Head of caudate nucleus (tissue), 42 donors: ENCODE results near the gene SCNN1A.

Experiments
- DNase-seq, 42 donors: peaks; one replicate each; pipeline versions ENCODE4 v3.0.0 to v3.0.0-alpha.2; 2020 to 2021; ENCODE audit warnings: mixed read lengths in 7 of 42
- intact Hi-C: fragments of 100-400 bp; cut with DNase I; formaldehyde crosslinking; loops from one replicate; pipeline ENCODE4 v1.15.0; 2022

Gene SCNN1A

GRCh38 chr12:6326316-6327228 lies 48.8 kb downstream of the SCNN1A start:
- intact Hi-C loops: no loop called here
- DNase-seq: peak in 3 of 42 donors; percentile 30 to 46 (median 40)

- intact Hi-C loops: no loop called here
Observed at GRCh38 chr12:6324936-6325750, 50.2 kb downstream of the SCNN1A start.

DNA sequence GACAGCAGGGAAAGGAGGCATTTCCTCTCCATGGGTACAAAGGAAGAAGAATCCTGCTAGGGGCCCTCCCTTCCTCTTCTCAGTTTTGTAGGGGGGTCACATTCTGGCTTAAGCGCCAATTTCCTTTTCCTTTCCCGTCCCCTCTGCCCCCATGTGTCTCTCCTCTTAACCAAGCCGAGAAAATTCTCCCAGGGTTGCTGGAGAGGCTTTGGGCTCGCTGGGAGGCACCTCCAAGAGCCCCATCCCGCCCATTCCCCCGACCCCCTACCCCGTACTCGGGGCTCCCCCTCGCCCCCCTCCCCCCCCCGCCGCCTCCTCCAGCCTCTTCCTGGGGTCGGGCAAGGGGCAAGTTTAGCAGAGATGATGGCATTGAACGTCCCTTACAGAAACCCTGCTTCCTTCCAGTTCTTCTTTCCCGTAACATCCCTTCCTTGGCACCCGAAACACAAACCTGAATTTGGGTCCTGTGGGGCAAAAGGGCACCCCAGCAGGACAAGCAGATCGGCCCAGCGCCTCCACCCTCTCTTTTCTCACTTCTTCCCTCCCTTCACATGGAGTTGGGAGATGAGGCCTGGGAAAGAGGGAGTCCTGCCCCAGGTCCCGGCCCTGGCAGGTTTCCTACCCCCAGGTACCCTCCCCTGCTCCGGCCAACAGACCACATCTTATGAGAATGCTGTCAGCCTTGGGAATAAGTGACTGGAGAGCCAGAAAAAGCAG lies 51.2 kb downstream of the SCNN1A start:
- DNase-seq: no peak
- intact Hi-C loops: no loop called here

More at GRCh38 chr12:6324936-6325750, 50.2 kb downstream of the SCNN1A start:
- DNase-seq: no peak

DNA sequence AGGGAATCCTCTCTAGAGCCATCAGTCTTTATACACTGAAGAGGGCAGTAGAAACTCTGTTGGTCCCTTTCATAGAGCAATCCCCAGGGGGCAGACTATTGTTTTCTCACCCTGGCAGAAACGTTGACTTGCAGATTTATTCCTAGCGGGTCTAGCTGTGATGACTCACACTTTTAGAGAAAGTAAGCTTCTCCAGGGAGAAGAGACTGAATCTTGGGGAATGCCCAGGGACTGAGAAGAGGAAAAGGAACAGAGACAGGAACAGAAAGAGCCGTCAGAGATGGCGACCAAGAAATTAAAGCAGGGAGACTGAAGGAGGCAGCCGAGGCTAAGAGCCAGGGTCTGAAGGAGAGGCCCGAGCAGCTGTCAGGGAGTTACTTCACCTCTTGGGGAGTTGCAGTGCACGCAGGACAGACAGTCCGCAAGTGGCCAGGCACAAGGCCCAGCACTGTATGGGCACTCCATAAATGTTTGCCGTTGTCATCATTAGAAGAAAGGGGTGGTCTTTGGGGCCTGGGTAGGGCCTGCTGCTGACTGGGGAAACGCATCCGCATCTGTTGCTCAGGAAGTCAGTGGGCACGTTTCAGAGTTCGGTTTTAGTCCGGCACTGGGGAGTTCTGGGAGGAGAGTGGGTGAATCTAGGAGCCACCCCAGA lies 51.9 kb downstream of the SCNN1A start:
- intact Hi-C loops: no loop called here

GRCh38 chr12:6322969-6323339 lies 52.4 kb downstream of the SCNN1A start:
- intact Hi-C loops: no loop called here
- DNase-seq: no peak

More for the DNA sequence above, 51.9 kb downstream of the SCNN1A start:
- peak in 10 of 42 donors; percentile 25 to 70 (median 46) for DNase-seq

GRCh38 chr12:6322352-6322751 lies 53.0 kb downstream of the SCNN1A start:
- intact Hi-C loops: no loop called here
- no peak for DNase-seq

- intact Hi-C loops: no loop called here
- no peak for DNase-seq
Observed at GRCh38 chr12:6321905-6322304, 53.5 kb downstream of the SCNN1A start.

- intact Hi-C loops: no loop called here
Observed at GRCh38 chr12:6319446-6319845, 55.9 kb downstream of the SCNN1A start.

GRCh38 chr12:6318440-6318879 lies 56.9 kb downstream of the SCNN1A start:
- no peak for DNase-seq
- intact Hi-C loops: no loop called here

More at GRCh38 chr12:6319446-6319845, 55.9 kb downstream of the SCNN1A start:
- DNase-seq: no peak

DNA sequence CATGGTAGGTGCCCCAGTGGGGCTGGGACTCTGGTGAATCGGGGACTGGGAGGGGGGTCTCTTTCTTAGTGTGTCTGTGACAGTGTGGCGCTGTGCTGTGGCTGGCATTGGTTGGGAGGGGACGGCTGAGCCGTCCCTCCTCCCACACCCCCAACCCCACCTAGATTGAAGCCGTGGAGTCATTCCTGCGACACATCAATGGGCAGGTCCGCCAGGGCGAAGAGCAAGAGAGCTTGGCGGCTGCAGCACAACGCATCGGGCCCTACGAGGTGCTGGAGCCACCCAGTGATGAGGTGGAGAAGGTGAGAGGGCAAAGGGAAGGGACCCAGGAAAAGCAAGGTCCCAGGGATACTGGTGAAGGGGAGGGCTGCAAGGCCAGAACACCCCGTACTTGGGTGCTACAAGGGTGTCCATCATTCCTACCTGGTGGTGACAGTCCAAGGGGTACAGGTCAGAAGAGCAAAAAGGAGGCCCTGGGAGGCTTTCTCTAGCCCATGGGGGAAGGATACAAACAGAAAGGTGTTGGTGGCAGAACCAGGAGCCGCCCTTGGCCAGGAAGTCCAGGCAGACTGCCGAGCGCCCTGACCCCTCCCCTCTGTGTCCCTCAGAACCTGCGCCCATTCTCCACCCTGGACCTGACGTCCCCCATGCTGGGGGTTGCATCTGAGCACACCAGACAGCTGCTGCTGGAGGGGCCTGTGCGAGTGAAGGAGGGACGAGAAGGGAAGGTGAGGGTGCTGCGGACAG lies 57.5 kb downstream of the SCNN1A start:
- intact Hi-C loops: no loop called here
- DNase-seq: no peak

GRCh38 chr12:6316921-6317692 lies 58.3 kb downstream of the SCNN1A start:
- DNase-seq: peak in 1 of 42 donors; percentile 1
- intact Hi-C loops: no loop called here

DNA sequence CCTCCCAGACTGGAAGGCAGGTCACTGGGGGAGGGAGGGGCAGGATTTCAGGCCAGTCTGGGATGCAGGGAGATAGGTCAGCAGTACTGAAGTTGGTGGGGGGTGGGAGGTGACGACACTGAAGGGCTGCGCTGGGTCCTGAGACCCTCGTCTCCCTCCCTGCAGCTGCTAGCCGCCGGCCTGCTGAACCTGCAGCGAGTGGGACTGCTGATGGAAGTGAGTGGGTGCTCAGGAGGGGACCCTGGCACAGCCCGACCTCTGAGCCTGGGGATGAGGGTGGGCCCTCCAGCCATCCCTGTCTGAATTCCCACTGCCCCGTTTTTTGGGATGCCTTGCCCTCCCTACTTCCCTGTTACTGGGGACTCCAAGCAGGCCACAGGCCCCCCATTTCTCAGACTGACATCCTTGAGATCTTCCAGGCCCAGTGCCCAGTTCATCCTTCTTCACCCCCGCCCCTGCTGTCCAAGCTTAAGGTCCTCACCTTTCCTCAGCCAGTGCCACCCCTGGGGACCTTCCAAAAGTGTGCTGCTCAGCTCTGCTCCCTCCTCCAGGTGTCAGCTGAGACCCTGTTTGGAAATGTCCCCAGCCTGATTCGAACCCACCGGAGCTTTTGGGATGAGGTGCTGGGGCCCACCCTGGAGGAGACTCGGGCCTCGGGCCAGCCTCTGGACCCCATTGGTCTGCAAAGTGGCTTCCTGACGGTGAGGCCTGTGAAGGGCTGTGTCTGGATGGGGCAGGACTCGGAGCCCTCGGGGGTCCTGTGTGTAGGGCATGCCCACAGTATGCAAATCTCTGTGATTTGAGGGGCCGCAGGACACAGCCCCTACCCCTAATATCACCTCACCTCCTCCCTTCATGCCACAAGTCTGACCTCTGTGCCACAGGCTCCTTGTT lies 59.4 kb downstream of the SCNN1A start:
- DNase-seq: no peak

DNA sequence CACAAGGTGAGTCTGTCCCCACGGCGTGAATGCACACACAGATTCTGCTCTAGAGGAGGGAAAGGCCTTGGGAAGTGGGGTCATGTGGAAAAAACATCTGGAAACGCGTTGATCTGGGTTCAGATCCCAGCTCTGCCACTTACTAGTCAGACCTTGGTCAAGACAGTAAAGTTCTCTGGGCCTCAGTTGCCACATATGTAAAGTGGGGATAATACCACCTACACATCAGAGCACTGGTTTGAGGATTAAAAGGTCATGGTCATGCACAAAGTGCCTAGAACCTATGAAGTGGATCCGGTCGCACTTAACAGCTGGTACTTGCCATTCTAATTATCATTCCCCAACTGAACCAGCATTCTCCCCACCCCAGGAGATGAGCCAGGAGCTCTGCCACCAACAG lies 60.2 kb downstream of the SCNN1A start:
- intact Hi-C loops: no loop called here
- no peak for DNase-seq

More for the DNA sequence above, 59.4 kb downstream of the SCNN1A start:
- intact Hi-C loops: no loop called here

- no peak for DNase-seq
- intact Hi-C loops: no loop called here
Observed at GRCh38 chr12:6314776-6315175, 60.6 kb downstream of the SCNN1A start.

DNA sequence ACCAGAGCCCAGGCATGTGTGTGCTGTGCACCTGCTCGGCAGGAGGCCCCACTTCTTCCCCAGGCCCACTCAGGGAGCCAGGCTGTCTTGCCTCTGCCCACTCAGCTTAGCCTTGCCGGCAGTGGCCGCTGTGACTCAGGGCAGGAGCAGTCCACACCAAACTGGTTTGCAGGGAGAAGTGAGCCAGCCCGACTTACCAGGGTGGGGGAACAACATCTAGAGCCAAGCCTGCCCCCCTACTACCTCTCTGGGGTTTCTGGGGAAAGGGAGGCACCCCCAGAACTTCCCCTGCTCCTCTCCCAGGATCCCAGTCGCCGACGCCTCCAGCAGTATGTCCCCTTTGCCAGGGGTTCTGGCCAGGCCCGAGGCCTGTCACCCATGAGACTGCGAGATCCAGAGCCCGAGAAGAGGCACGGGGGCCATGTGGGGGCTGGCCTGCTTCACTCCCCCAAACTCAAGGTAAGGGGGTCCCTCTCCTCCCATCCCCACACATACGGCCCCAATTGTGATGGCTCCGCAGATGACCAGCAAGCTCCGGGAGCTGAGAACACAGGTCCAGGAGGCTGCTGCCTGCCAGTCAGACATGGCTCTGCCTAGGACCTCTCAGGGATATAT lies 61.9 kb downstream of the SCNN1A start:
- intact Hi-C loops: no loop called here
- no peak for DNase-seq
